H1 (cell line): Measurements from ENCODE around the gene PRPF6. TPM values are rescaled to one million over a fixed set of nuclear protein-coding genes. Genes with fewer than 3 reads are reported as not detected.

Experiments used
- CHD1 ChIP-seq: IDR thresholded peaks from 2 replicates; pipeline ENCODE4 v1.6.1; 2012; ENCODE audit warnings: low read depth, low read length, improper control_type of control experiment
- CHD2 ChIP-seq: IDR thresholded peaks from 2 replicates; pipeline ENCODE4 v1.6.1; 2012; ENCODE audit warnings: low read length, improper control_type of control experiment
- CHD7 ChIP-seq: fragments of 300-600 bp; sonication (generic); IDR thresholded peaks from 2 replicates; pipeline ENCODE4 v1.7.1; 2012; ENCODE audit warnings: low read length, moderate library complexity, mild to moderate bottlenecking, inconsistent platforms; ENCODE audit not compliant: insufficient replicate concordance
- CTBP2 ChIP-seq: IDR thresholded peaks from 2 replicates; pipeline ENCODE4 v1.7.0; 2011; ENCODE audit warnings: borderline replicate concordance, mild to moderate bottlenecking, moderate library complexity, mixed read lengths, low read length; ENCODE audit not compliant: insufficient read depth, insufficient read length
- JUND ChIP-seq: IDR thresholded peaks from 2 replicates; pipeline ENCODE4 v1.6.1; 2011; ENCODE audit warnings: mild to moderate bottlenecking, improper control_type of control experiment, low read length
- MAX ChIP-seq: IDR thresholded peaks from 2 replicates; pipeline ENCODE4 v1.6.1; 2012; ENCODE audit warnings: inconsistent platforms
- POLR2A ChIP-seq, 2 experiments: IDR thresholded peaks; 1 replicate in 1 of 2; 2 replicates in 1 of 2; pipeline ENCODE4 v1.6.1; 2011; ENCODE audit warnings: low read depth in 2 of 2, low read length in 2 of 2, mild to moderate bottlenecking in 2 of 2; ENCODE audit errors: control extremely low read depth in 1 of 2
- RFX5 ChIP-seq: IDR thresholded peaks from 2 replicates; pipeline ENCODE4 v1.6.1; 2011; ENCODE audit warnings: low read depth, low read length, improper control_type of control experiment, borderline replicate concordance
- SP1 ChIP-seq: IDR thresholded peaks from 2 replicates; pipeline ENCODE4 v1.6.1; 2011; ENCODE audit warnings: low read depth, low read length
- SRF ChIP-seq: IDR thresholded peaks from 2 replicates; pipeline ENCODE4 v1.6.1; 2011; ENCODE audit warnings: mild to moderate bottlenecking, low read depth, low read length, moderate library complexity
- polyA plus RNA-seq, 7 experiments: library from polyadenylated mRNA; depleted of rRNA in 3 of 7; stranded (reverse) in 5 of 7; unstranded in 2 of 7; fragments of >200 nt in 5 of 7; fragments of 200-250 nt in 2 of 7; gene quantifications; 1 replicate in 5 of 7; 2 replicates in 1 of 7; 4 replicates in 1 of 7; pipeline versions ENCODE4 v1.2.1 to v1.2.3, GENCODE V29; 2011 to 2013; ENCODE audit warnings: missing spikeins in 2 of 7, mixed read lengths in 2 of 7
- total RNA-seq: library from RNA; stranded (reverse); fragmentation: NEBNext Ultra II Directional; extraction: Animal tissue kit (Norgen Biotek cat#: 25700); gene quantifications from 2 replicates; pipeline ENCODE4 v1.2.1, GENCODE V29; 2021

Gene PRPF6
- total and polyA plus RNA-seq, 2 of the 8 experiments (the other 6 are each of a cell fraction or from before 2014, with no cell fraction given): 27.9 to 76.9 TPM

GRCh38 chr20:64062596-64063388 lies 81.9 kb downstream of the PRPF6 start, which contains the start of gene TCEA2 (continued):
- TF ChIP-seq CHD7 (no peak), CHD2 (0 out of 2 replicates have a peak, but pooled peaks have one; percentile 23), POLR2A (IDR thresholded peaks at IDR 0.05; ENCODE audit: control extremely low read depth in 1 of 2, low read depth in 2 of 2, low read length in 2 of 2) (peak in 1 of 2 experiments; percentile 21; a peak in 1 of 3 replicates), SRF (peak; percentile 24; the same call in 1 of the 2 replicates), JUND (no peak), CHD1 (no peak), MAX (peak; percentile 62; the same call in 1 of the 2 replicates), CTBP2 (no peak), SP1 (0 out of 2 replicates have a peak, but pooled peaks have one; percentile 30), RFX5 (no peak)
